Neuronal stem cell (in vitro differentiated cells): ENCODE data around the gene EBLN2.

ENCODE experiments used
- DNase-seq: peaks from one replicate; pipeline ENCODE4 v3.0.0-alpha.2; 2013; ENCODE audit warnings: low spot score
- H2AFZ ChIP-seq: one replicate; pipeline ENCODE4 v1.6.1; 2013; ENCODE audit warnings: mild to moderate bottlenecking, low read length, inconsistent platforms
- H2AK5ac ChIP-seq: 2 replicates; pipeline ENCODE4 v1.6.1; 2013; ENCODE audit warnings: low read depth, mild to moderate bottlenecking, inconsistent platforms, low read length, moderate library complexity, mixed read lengths
- H2BK120ac ChIP-seq: 2 replicates; pipeline ENCODE4 v1.6.1; 2013; ENCODE audit warnings: low read depth, mild to moderate bottlenecking, inconsistent platforms, low read length, moderate library complexity, mixed read lengths
- H2BK12ac ChIP-seq: one replicate; pipeline ENCODE4 v1.6.1; 2013; ENCODE audit warnings: low read length, inconsistent platforms
- H2BK15ac ChIP-seq: 2 replicates; pipeline ENCODE4 v1.6.1; 2013; ENCODE audit warnings: mild to moderate bottlenecking, low read length, inconsistent platforms, mixed read lengths
- H2BK5ac ChIP-seq: one replicate; pipeline ENCODE4 v1.6.1; 2013; ENCODE audit warnings: inconsistent platforms, mild to moderate bottlenecking, low read length, moderate library complexity
- H3K14ac ChIP-seq: one replicate; pipeline ENCODE4 v1.6.1; 2013; ENCODE audit warnings: low read length, inconsistent platforms
- H3K18ac ChIP-seq: 2 replicates; pipeline ENCODE4 v1.6.1; 2013; ENCODE audit warnings: low read length, inconsistent platforms
- H3K23ac ChIP-seq: 2 replicates; pipeline ENCODE4 v1.6.1; 2013; ENCODE audit warnings: low read depth, mild to moderate bottlenecking, mixed read lengths, low read length, inconsistent platforms; ENCODE audit not compliant: poor library complexity
- H3K27ac ChIP-seq: replicated peaks from 3 replicates; pipeline ENCODE4 v1.5.1; 2013; ENCODE audit warnings: low read length, inconsistent platforms
- H3K27me3 ChIP-seq, 3 experiments: 2 replicates each; pipeline ENCODE4 v1.6.1; 2013; ENCODE audit warnings: low read length in 3 of 3, mild to moderate bottlenecking in 2 of 3, inconsistent platforms in 1 of 3, low read depth in 1 of 3, mixed read lengths in 1 of 3, moderate library complexity in 1 of 3; ENCODE audit not compliant: control insufficient read depth in 3 of 3, insufficient read depth in 3 of 3
- H3K36me3 ChIP-seq, 2 donors: replicated peaks in 1 of 2; 2 replicates each; pipeline ENCODE4 v1.6.1; 2013; ENCODE audit warnings: low read length in 2 of 2; ENCODE audit not compliant: control insufficient read depth in 2 of 2, insufficient read depth in 2 of 2
- H3K4ac ChIP-seq: 2 replicates; pipeline ENCODE4 v1.6.1; 2013; ENCODE audit warnings: inconsistent platforms, mild to moderate bottlenecking, low read length, moderate library complexity
- H3K4me1 ChIP-seq, 2 donors: 1 replicate in 1 of 2; 2 replicates in 1 of 2; pipeline ENCODE4 v1.6.1; 2013; ENCODE audit warnings: low read length in 2 of 2, low read depth in 1 of 2; ENCODE audit not compliant: control insufficient read depth in 2 of 2, insufficient read depth in 1 of 2
- H3K4me2 ChIP-seq: one replicate; pipeline ENCODE4 v1.6.1; 2013; ENCODE audit warnings: mild to moderate bottlenecking, low read length, inconsistent platforms; ENCODE audit not compliant: insufficient read depth, poor library complexity, severe bottlenecking
- H3K4me3 ChIP-seq, 2 donors: 2 replicates each; pipeline ENCODE4 v1.5.1; 2013; ENCODE audit warnings: low read length in 2 of 2, mild to moderate bottlenecking in 2 of 2, inconsistent platforms in 1 of 2, moderate library complexity in 1 of 2
- H3K79me1 ChIP-seq: one replicate; pipeline ENCODE4 v1.6.1; 2013; ENCODE audit warnings: low read depth, mild to moderate bottlenecking, inconsistent platforms, low read length, moderate library complexity
- H3K9ac ChIP-seq: one replicate; pipeline ENCODE4 v1.6.1; 2013; ENCODE audit warnings: mild to moderate bottlenecking, low read depth, low read length, inconsistent platforms; ENCODE audit not compliant: poor library complexity
- H3K9me3 ChIP-seq, 2 donors: replicated peaks in 1 of 2; 2 replicates each; pipeline versions ENCODE3 to v1.6.1; 2013; ENCODE audit warnings: low read length in 2 of 2, mild to moderate bottlenecking in 2 of 2, inconsistent platforms in 1 of 2, low read depth in 1 of 2, mixed read lengths in 1 of 2, moderate library complexity in 1 of 2; ENCODE audit not compliant: control insufficient read depth in 2 of 2, insufficient read depth in 1 of 2
- H4K8ac ChIP-seq: one replicate; pipeline ENCODE4 v1.6.1; 2013; ENCODE audit warnings: low read depth, mild to moderate bottlenecking, inconsistent platforms, low read length, moderate library complexity
- H4K91ac ChIP-seq: one replicate; pipeline ENCODE4 v1.6.1; 2013; ENCODE audit warnings: low read length, low read depth, mild to moderate bottlenecking, inconsistent platforms; ENCODE audit not compliant: poor library complexity
- WGBS, 2 donors: extraction: QIAGEN DNeasy Blood & Tissue Kit; methylation state at CpG; one replicate each; pipeline ENCODE4 v1.1.7; 2013; ENCODE audit warnings: missing lambda C conversion rate in 2 of 2, mixed read lengths in 1 of 2; ENCODE audit not compliant: insufficient read length in 2 of 2, insufficient replicate concordance in 1 of 2; ENCODE audit errors: extremely low coverage in 2 of 2; 5-methylcytosine and 5-hydroxymethylcytosine counted together

Gene EBLN2

GRCh38 chr3:73041537-73041936 lies 19.9 kb upstream of the EBLN2 start:
- H2AK5ac ChIP-seq: no peak overlapping the region
- peaks cover 0 to 11% of the 10 kb centered on the region in 2 donors for H3K36me3 ChIP-seq
- no peaks in the 10 kb centered on the region for H3K27me3 ChIP-seq
- H2BK5ac ChIP-seq: no peak overlapping the region
- H3K9ac ChIP-seq: no peak overlapping the region
- H3K9me3 ChIP-seq: no peaks in the 10 kb centered on the region
- DNase-seq: no peak
- no peak overlapping the region for H4K91ac ChIP-seq
- H2BK12ac ChIP-seq: no peak overlapping the region
- no CpG with 5 or more reads among the region's 3 CpGs for WGBS, 2 donors
- H3K4me1 ChIP-seq: peaks cover 0 to 3% of the 10 kb centered on the region in 2 donors
- no peak overlapping the region for H4K8ac ChIP-seq
- H3K4me3 ChIP-seq: no peak overlapping the region
- H3K4me2 ChIP-seq: no peak overlapping the region
- H3K18ac ChIP-seq: no peak overlapping the region
- no peak overlapping the region for H2BK120ac ChIP-seq
- H3K27ac ChIP-seq: no peak overlapping the region
- no peak overlapping the region for H2BK15ac ChIP-seq
- H3K23ac ChIP-seq: no peak overlapping the region
- H3K4ac ChIP-seq: no peak overlapping the region
- no peak overlapping the region for H3K14ac ChIP-seq
- peaks cover 2% of the 10 kb centered on the region for H3K79me1 ChIP-seq
- H2AFZ ChIP-seq: no peak overlapping the region

GRCh38 chr3:73043414-73043813 lies 18.0 kb upstream of the EBLN2 start:
- Histone ChIP-seq H3K4me3 (no peak overlapping the region), H3K4ac (no peak overlapping the region), H2AFZ (no peak overlapping the region), H3K4me1 (no peaks in the 10 kb centered on the region), H2BK5ac (no peak overlapping the region), H2BK15ac (no peak overlapping the region), H2AK5ac (no peak overlapping the region), H2BK12ac (no peak overlapping the region), H3K23ac (no peak overlapping the region), H3K9ac (no peak overlapping the region), H4K91ac (no peak overlapping the region), H3K27me3 (no peaks in the 10 kb centered on the region), H3K18ac (no peak overlapping the region), H3K27ac (no peak overlapping the region), H4K8ac (no peak overlapping the region), H3K9me3 (no peaks in the 10 kb centered on the region), H3K36me3 (peaks cover 0 to 30% of the 10 kb centered on the region in 2 donors), H3K79me1 (peaks cover 2% of the 10 kb centered on the region), H2BK120ac (no peak overlapping the region), H3K14ac (no peak overlapping the region), H3K4me2 (no peak overlapping the region)
- DNase-seq: no peak
- no CpG with 5 or more reads among the region's 1 CpG for WGBS, 2 donors

- Histone ChIP-seq H2AFZ (no peak overlapping the region), H2AK5ac (no peak overlapping the region), H3K18ac (no peak overlapping the region), H3K9me3 (no peaks in the 10 kb centered on the region), H2BK15ac (no peak overlapping the region), H3K27me3 (no peaks in the 10 kb centered on the region), H2BK5ac (no peak overlapping the region), H3K4me2 (no peak overlapping the region), H3K4me1 (no peaks in the 10 kb centered on the region), H2BK12ac (no peak overlapping the region), H4K91ac (no peak overlapping the region), H4K8ac (no peak overlapping the region), H3K4me3 (no peak overlapping the region), H3K9ac (no peak overlapping the region), H3K23ac (no peak overlapping the region), H3K4ac (no peak overlapping the region), H3K27ac (no peak overlapping the region), H3K14ac (no peak overlapping the region), H3K36me3 (peaks cover 0 to 47% of the 10 kb centered on the region in 2 donors), H3K79me1 (peaks cover 2% of the 10 kb centered on the region), H2BK120ac (no peak overlapping the region)
- no peak for DNase-seq
- WGBS, 2 donors: no CpG with 5 or more reads among the region's 6 CpGs
Observed at GRCh38 chr3:73045391-73045790, 16.1 kb upstream of the EBLN2 start.

GRCh38 chr3:73046195-73046594 lies 15.3 kb upstream of the EBLN2 start:
- H3K23ac ChIP-seq: no peak overlapping the region
- no peaks in the 10 kb centered on the region for H3K4me1 ChIP-seq
- H3K27me3 ChIP-seq: no peaks in the 10 kb centered on the region
- H2AFZ ChIP-seq: no peak overlapping the region
- H2BK5ac ChIP-seq: no peak overlapping the region
- H3K4ac ChIP-seq: no peak overlapping the region
- no peak overlapping the region for H3K4me2 ChIP-seq
- no peak overlapping the region for H4K8ac ChIP-seq
- H3K14ac ChIP-seq: no peak overlapping the region
- H3K79me1 ChIP-seq: peaks cover 2% of the 10 kb centered on the region
- no peak overlapping the region for H2BK120ac ChIP-seq
- no CpG with 5 or more reads among the region's 2 CpGs for WGBS, 2 donors
- no peak overlapping the region for H2BK12ac ChIP-seq
- H3K4me3 ChIP-seq: no peak overlapping the region
- DNase-seq: no peak
- peaks cover 0 to 55% of the 10 kb centered on the region in 2 donors for H3K36me3 ChIP-seq
- no peak overlapping the region for H3K27ac ChIP-seq
- H3K18ac ChIP-seq: no peak overlapping the region
- H2BK15ac ChIP-seq: no peak overlapping the region
- no peak overlapping the region for H3K9ac ChIP-seq
- no peaks in the 10 kb centered on the region for H3K9me3 ChIP-seq
- no peak overlapping the region for H4K91ac ChIP-seq
- H2AK5ac ChIP-seq: no peak overlapping the region
